Stimulated activated CD8-positive, alpha-beta memory T cell treated with anti-CD3 and anti-CD28 coated beads, Interleukin-15, amount 100 ng/mL, for 4 hours (primary cell): ENCODE results near the gene PLA2G15.

ENCODE experiments used
- DNase-seq, 2 donors: peaks; one replicate each; pipeline ENCODE4 v3.0.0-alpha.2; 2020; ENCODE audit warnings: low read depth in 2 of 2

Gene PLA2G15

DNA sequence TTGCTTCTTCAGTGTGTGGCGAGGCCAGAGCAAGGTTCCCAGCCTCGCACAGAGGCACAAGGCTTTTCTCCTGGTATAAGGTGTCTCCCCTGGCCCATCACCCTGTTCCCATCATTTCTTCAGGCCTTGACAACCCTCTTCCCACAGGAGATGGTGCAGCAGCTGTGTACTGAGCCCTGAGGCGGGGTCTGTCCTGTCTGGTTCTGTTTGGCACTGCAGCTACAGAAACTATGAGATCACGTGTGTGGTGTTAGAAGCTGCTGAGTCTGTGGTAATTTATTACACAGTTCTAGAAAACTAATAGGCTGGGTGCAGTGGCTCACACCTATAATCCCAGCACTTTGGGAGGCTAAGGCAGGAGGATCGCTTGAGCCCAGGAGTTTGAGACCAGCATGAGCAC is 7.2 kb downstream of the PLA2G15 start:
- DNase-seq = no peak

DNA sequence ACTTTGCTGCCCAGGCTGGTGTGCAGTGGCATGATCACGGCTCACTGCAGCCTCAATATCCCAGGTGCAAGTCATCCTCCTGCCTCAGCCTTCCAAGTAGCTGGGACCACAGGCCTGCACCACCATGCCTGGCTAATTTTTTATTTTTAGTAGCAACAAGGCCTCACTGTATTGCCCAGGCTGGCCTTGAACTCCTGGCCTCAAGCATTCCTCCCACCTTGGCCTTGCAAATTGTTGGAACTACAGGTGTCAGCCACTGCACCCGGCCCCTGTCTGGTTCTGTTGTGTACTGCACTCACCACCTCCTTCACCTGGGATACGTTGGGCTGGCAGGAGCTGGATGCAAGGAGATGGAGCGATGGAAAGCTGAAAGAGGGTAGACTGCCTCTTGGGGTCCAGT is 8.5 kb downstream of the PLA2G15 start:
- no peak for DNase-seq

DNA sequence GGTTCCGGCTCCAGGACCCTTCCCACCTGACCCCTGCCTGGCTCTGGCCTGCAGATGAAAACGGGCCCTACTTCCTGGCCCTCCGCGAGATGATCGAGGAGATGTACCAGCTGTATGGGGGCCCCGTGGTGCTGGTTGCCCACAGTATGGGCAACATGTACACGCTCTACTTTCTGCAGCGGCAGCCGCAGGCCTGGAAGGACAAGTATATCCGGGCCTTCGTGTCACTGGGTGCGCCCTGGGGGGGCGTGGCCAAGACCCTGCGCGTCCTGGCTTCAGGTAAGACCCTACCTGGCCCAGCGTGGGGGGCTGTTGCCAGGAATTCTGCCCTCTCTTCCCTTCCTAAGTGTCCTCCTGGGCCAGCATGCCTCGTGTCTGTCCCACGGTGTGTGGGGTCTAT is 10.5 kb downstream of the PLA2G15 start:
- DNase-seq = no peak

DNA sequence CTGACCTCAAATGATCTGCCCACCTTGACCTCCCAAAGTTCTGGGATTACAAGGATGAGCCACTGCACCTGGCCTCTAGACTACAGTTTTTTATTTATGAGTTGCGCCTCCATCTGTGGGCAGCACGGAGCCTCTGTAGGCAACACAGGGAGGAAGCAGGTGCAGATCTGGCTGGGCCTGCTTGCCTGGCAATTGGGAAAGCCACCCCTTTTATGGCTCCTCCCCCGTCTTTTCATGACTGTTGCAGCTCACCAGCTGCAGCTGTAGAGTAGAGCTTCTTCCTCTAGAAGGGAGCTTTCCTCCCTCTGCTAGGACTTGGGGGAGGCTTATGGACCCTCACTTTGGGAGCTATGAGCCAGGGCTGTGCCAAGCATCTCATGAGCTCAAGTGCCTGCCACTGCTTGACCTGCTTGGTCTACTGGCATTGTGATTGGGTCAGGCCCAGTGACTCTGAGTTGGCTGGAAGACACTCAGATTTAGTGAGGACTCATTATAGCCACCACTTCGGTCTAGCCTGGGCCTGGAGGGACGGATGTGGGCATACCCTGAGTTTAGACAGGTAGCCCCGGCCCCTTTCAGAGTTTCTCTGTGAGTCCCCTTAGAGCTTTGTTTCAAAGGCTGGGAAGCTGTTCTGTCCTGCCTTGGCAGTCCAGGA is 12.2 kb downstream of the PLA2G15 start:
- no peak for DNase-seq

DNA sequence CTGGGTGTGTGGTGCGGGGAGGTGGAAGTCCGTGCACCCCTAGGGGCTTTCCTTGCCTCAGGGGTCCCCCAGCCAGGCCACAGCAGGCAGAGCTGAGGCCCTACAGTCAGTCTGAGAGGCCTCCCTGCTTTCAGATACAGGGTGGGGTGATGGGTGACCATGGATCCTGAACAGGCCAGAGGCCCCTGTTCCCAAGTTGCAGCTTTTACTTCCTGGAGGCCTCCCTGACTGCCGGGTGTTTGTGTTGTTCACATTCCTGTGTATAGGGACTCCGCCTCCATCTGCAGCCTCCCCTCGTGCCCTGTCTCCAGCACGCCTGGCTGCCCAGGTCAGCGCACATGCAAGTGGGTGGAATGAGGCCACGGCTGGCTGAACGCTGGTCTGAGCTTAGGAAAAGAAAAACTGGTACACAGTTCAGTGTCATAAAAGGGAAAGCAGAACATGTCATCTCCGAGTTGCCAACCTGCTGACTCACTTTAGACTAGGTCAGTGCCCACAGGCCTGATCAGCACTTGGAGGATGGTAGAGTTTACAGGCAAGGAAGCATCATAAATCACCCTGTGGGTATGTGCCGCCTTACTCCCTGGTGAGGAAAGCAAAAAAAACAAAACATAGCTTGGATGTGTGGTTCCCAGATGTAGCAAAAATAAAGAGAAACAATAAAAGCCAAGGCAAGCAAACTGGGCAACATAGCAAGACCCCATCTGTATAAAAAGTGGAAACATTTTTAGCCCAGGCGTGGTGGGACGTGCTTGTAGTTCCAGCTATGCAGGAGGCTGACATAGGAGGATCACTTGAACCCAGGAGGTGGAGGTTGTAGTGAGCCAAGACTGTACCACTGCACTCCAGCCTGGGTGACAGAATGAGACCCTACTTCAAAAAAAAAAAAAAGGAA is 13.0 kb downstream of the PLA2G15 start:
- no peak for DNase-seq

DNA sequence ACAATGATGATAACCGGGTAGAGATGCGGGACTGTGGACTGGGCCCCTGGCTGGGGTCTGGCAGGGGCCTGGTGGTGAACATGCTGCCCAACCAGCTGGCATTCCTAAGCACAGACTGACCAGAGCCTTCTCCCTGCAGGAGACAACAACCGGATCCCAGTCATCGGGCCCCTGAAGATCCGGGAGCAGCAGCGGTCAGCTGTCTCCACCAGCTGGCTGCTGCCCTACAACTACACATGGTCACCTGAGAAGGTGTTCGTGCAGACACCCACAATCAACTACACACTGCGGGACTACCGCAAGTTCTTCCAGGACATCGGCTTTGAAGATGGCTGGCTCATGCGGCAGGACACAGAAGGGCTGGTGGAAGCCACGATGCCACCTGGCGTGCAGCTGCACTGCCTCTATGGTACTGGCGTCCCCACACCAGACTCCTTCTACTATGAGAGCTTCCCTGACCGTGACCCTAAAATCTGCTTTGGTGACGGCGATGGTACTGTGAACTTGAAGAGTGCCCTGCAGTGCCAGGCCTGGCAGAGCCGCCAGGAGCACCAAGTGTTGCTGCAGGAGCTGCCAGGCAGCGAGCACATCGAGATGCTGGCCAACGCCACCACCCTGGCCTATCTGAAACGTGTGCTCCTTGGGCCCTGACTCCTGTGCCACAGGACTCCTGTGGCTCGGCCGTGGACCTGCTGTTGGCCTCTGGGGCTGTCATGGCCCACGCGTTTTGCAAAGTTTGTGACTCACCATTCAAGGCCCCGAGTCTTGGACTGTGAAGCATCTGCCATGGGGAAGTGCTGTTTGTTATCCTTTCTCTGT is 14.0 kb downstream of the PLA2G15 start:
- DNase-seq = no peak

DNA sequence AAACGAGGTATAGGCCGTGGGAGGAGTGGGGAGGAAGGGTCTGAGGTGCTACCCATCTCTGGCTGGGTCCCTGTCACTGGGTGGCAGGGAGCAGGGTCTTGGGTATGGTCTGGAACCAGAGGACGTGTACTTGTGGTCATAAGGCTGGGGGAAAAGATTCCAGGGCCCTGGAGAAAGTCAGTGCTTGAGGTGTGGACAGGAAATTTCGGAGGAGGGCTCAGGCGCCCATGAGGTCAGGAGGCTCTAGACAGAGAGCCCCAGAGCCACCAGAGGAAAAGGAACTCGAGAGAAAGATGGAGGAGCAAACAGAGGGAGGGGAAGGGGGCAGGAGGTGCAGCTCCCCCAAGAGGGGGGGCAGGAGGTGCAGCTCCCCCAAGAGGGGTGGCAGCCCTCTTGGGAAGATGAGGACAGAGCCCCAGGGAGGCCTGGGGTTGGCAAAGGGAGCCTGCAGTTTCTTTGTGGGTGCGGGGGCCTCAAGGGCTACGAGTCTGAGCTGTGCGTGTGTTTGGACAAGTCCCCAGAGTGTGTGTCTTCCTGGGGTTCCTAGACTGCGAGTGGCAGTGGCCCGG is 18.5 kb downstream of the PLA2G15 start:
- no peak for DNase-seq

DNA sequence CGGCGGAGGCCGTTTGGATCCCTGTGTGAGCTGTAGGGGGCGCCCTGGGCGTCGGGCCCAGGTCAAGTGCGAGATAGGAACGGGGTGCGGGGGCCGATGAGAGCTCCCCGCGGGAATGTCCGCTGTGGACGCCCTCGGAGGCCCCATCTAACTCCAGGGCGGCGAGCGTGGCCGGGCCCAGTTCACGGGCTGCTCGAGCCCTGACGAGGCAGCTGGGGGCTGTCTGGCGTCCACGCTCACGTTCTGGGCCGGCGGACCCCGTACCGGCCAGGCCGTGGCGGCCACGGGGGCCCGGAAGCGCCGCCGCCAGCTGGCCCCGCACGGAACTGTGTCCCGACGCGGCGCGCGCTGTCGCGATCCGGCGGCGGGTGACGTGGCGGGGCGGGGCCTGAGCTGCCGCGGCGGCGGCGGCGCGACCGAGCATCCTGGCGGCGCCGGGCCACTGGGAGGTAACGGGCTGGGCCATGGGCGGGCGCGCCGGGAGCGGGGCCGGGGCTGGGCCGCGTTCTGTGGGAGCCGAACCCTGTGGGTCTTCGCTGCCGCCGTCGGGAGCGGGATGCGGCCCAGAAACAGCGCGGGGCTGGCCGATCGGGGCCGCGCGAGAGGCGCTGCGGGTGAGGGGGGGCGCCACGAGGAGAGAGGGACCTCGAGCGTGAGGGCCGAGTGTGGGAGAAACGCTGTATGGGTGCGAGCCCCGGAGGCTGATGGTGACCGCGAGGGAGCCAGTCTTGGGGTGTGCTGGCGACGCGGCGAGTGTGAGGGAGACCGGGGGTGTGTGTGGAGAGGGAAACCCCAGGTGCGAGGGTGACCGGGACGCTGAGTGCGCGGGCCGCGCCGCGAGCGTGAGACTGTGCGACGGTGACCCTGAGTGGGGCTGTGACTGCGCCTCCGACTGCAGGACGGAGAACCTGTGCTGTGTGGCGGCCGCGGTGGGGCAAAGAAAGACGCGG is 19.2 kb downstream of the PLA2G15 start, which contains the start of gene SLC7A6:
SLC7A6 (plus strand) TSS at position 399 of the 950 bp plus-strand sequence. CDS start 10,201 bp downstream, outside the sequence.
- DNase-seq = peak; percentile 63 to 80

DNA sequence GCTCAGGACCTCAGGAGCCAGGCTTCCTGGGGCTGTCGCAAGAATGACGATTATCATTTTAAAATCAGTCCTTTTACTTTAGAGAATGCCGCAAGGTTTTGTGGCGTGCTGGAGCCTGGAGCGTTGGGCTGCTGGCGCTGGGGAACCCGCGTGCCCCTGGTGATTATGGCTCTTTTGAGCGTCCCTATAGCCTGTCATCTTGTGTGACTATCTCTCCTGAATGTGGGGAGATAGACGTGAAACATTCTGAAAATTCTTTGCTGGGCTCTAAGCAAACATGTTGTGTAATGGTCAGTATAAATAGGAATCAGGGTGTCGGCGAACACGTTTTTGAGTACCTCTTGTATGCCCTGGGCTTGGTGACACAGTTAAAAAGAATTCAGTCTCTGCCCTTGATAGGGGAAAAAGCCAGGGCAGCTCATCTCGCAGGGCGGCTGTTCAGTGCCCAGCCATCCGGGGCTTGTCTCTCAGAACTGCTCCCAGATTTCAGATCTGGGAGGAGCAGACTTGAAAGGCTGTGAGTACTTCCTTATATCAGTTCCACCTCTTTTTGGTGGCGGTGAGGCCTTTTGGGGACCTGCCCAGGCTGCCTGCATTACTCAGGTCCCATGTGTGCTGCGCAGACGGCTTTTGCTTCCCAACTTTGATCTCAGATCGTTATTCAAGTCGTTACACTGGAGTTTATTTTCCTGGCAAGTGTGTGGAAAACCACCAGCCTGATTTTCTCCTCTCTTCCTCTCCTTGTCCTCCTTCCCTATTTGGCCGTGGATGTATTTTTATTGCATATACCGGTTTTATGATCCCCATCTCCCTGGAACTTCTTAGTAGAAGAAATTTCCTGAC is 20.1 kb downstream of the PLA2G15 start:
- DNase-seq = no peak

DNA sequence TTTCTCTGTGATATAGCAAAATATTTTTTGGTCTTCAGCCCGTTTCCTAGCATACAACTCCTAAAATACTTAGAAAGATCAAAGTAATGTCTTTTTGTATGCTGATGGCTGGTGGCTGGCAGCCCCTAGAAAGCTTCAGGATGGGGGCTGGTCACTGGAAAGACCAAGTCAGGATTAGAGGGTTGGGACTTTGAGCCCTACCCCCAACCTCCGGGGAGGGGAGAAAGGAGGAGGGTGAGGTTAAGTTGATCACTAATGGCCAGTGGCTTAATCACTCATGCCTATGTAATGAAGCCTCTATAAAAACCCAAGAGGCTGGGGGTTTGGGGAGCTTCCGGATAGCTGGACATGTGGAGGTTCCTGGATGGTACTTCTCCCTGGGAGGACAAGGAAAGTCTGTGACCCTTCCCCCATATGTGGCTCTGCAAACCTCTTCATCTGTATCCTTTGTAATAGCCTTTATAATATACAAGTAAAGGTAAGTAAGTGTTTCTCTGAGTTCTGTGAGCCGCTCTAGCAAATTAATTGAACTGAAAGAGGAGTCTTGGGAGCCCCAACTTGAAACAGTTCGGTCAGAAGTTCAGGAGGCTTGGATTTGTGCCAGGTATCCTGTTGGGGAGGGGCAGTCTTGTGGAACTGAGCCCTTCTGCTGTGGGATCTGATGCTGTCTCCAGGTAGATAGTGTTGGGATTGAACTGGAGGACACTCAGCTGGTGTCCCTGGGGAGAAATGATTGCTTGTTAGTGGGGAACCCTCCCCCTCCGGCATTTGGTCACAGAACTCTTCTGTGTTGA is 22.6 kb downstream of the PLA2G15 start:
- no peak for DNase-seq

DNA sequence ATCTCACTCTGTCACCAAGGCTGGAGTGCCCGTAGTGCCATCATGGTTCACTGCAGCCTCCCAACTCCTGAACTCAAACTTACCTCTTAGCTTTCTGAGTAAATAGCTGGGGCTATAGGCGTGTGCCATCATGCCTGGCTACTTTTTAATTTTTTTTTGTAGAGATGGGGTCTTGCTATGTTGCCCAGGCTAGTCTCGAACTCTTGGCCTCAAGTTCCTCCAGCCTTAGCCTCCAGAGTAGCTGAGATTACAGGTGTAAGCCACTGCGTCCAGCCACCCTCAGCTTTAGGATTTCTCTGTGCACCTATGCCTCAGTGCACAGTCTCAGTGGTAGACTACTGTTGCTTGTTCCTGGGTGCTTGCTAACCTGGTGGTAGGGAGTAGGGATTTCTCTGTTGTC is 24.6 kb downstream of the PLA2G15 start:
- DNase-seq = no peak

DNA sequence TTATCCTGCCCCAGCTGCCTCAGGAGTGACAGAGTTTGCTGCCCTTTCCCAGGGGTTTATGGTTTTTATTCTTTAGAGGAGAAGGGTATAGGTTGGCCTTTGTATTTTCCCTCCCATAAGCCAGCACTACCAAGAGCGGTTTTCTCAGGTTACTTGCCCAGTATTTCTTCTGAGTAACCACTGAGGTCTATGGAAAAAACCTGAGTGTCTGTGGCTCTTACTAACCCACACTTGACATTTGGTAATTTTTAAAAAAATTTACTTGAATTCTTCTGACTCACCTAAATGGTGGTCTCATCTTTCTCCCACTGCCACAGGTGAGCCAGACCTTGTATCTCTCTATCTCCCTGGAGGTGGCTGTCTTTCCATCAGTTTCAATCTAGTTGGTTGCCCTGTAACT is 25.2 kb downstream of the PLA2G15 start:
- no peak for DNase-seq

DNA sequence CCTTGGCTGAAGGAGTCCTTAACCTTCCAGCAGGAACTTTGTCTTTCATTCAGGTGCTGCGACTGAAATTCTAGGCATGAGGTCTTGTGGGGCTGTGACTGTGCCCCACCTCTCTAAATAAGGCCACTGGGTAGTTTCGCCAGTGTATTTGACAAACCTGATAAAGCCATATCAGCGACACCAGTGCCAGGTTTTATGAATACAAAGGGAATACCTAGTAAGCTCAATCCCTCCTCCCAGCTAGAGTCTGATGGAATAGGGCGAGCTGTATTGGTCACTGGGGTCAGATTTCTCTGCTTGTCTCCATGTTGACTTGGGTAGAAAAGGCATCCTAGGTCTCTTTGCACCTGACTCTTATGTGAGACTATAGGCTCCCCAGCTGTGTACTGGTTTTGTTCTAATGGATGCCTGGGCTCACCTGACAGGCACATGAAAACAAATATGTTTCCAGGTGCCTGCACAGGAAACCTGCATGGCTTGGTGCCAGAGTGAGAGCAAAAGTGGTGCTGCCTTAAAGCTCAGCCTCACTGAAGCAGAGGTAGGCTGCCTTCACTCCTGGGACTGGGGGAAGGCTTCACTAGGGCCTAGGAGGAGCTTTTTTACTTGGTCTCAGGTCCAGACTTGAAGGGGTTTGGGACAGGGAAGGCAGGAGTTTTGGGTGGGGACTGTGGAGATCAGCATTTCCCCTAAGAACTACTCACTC is 27.5 kb downstream of the PLA2G15 start:
- DNase-seq = no peak

DNA sequence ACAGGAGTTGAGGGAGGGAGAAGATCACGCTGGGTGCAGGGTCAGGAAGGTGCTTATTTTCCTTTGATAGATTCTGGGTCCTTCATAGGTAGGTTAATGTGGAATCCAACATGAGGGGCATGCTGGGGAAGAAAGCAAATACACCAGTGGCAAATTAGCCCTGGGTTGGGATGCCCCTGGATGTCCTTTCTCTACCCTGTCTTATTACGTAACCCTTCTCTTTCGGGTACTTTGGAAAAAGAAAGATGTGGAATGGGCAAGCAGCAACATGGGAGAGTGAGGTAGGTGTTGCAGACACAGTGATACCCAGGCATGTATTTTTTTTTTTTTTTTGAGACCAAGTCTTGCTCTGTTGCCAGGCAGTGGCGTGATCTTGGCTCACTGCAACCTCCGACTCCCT is 28.3 kb downstream of the PLA2G15 start:
- no peak for DNase-seq

DNA sequence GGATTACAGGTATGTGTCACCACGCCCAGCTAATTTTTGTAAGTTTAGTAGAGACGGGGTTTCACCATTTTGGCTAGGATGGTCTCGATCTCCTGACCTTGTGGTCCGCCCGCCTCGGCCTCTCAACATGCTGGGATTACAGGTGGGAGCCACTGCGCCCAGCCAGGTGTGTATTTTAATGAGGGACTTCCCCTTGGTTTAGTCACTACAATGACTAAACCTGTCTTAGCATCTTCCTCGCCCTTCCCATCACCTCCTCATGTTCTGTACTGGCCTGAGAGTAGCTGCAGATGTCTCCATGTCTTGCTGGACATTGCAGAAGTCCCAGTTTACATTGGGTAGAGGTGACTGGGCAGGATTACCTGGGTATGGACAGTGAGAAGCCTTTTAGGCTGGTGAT is 28.7 kb downstream of the PLA2G15 start:
- no peak for DNase-seq

DNA sequence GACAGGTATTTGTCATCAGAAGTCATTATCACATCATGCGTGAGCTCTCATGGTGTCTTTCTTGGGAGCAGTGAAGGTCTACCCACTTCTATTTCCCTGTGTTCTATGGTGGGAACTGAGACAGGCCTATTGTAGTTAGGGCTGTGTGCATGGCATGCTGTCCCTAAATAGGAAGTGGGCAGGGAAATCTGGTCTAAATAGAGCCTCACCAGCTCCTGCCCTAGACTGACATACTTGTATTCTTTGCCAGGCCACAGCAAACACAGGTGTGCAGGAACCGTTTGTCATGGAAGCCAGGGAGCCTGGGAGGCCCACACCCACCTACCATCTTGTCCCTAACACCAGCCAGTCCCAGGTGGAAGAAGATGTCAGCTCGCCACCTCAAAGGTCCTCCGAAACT is 29.3 kb downstream of the PLA2G15 start:
- DNase-seq = no peak

DNA sequence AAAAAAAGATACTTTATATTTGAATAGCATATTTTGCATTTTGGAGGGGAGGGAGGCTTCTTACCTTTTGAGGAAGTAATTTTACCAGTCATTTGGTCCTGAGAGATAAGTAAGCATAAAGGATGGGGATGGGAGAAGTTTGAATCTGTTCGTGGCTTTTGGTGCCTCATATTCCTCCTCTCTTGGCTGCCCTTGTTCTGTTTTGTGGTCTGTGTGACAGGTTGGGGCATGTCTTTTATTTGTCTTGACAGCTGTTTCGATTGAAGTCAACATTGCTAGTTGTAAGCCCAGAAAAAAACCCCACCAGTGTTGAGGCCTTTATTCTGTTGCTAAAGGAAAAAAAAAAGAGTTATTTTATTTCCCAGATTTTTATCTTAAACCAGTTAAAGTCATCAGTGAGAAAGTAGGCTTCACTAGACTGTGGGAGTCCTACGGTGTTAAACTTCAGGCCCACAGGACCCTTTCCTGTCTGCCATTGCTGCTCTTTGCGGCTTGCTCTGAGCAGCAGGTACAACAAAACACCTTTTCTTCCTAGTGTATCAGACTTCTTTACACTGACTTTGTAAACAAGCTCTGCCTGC is 30.5 kb downstream of the PLA2G15 start:
- no peak for DNase-seq

DNA sequence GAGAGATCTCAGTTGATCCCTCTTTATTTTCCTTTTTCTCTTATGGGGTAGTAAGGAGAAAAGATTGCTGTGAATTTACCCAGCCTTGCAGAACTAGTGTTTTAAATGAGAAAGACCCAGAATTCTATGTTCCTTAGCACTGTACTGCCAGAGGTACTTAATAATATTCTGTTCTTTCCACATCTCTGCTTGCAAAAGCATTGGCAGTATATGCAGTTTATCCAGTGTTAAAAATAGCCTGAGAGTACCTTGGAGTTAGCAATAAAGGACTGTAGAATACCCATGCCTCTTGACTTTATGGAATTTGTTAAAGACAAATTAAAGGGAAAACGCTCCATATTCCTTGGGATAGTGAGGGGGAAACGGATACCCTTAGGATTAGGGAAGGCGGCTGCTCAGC is 31.1 kb downstream of the PLA2G15 start:
- no peak for DNase-seq
